WTC11 (cell line): ENCODE measurements around the gene ZNF684. TPM values are rescaled to one million over a fixed set of nuclear protein-coding genes. Genes with fewer than 3 reads are reported as not detected.

Experiments used
- CREB1 ChIP-seq: sonication (generic); formaldehyde crosslinking; IDR thresholded peaks from 2 replicates; pipeline ENCODE4 v1.8.0; 2023; ENCODE audit warnings: mild to moderate bottlenecking, missing genetic modification reagents
- EMX1 ChIP-seq: fragments of 250-450 bp; sonication (Bioruptor Pico); IDR thresholded peaks from 2 replicates; pipeline ENCODE4 v1.8.0; 2021; ENCODE audit warnings: mild to moderate bottlenecking
- FOXP1 ChIP-seq: sonication (generic); formaldehyde crosslinking; IDR thresholded peaks from 2 replicates; pipeline ENCODE4 v1.8.0; 2022; ENCODE audit warnings: missing genetic modification reagents, mild to moderate bottlenecking, moderate library complexity, borderline replicate concordance
- MXD4 ChIP-seq: fragments of 250-450 bp; sonication (Bioruptor Pico); IDR thresholded peaks from 2 replicates; pipeline ENCODE4 v1.8.0; 2021; ENCODE audit warnings: mild to moderate bottlenecking, moderate library complexity, borderline replicate concordance
- NR3C1 ChIP-seq: sonication (generic); formaldehyde crosslinking; conservative IDR thresholded peaks from 2 replicates; pipeline ENCODE4 v1.8.1; 2023; ENCODE audit warnings: low read depth, mild to moderate bottlenecking, missing genetic modification reagents
- OVOL2 ChIP-seq: fragments of 250-450 bp; sonication (Bioruptor Pico); IDR thresholded peaks from 2 replicates; pipeline ENCODE4 v1.9.0; 2021; ENCODE audit warnings: mild to moderate bottlenecking, borderline replicate concordance
- RORB ChIP-seq: fragments of 250-450 bp; sonication (Bioruptor Pico); IDR thresholded peaks from 2 replicates; pipeline ENCODE4 v1.9.0; 2021; ENCODE audit warnings: mild to moderate bottlenecking
- TP53 ChIP-seq: sonication (generic); formaldehyde crosslinking; IDR thresholded peaks from 2 replicates; pipeline ENCODE4 v1.8.1; 2023; ENCODE audit warnings: mild to moderate bottlenecking, missing genetic modification reagents
- ZNF121 ChIP-seq: sonication (generic); formaldehyde crosslinking; IDR thresholded peaks from 2 replicates; pipeline ENCODE4 v1.8.0; 2023; ENCODE audit warnings: missing genetic modification reagents
- ZNF263 ChIP-seq: sonication (generic); formaldehyde crosslinking; IDR thresholded peaks from 2 replicates; pipeline ENCODE4 v1.8.1; 2022; ENCODE audit warnings: low read depth, mild to moderate bottlenecking, moderate library complexity, missing genetic modification reagents
- ZNF317 ChIP-seq: sonication (generic); formaldehyde crosslinking; IDR thresholded peaks from 2 replicates; pipeline ENCODE4 v1.8.1; 2023; ENCODE audit warnings: low read depth, mild to moderate bottlenecking, moderate library complexity, missing genetic modification reagents, borderline replicate concordance
- total RNA-seq: library from RNA; stranded (reverse); gene quantifications from 3 replicates; pipeline ENCODE4 v1.2.3, GENCODE V29; 2021
- TF ChIP-seq, protein P1 (sequence below): sonication (generic); formaldehyde crosslinking; conservative IDR thresholded peaks from 2 replicates; pipeline ENCODE4 v1.8.1; 2023; ENCODE audit warnings: mild to moderate bottlenecking, low read depth, missing genetic modification reagents, moderate library complexity
- TF ChIP-seq, protein P2 (sequence below): sonication (generic); formaldehyde crosslinking; IDR thresholded peaks from 2 replicates; pipeline ENCODE4 v1.8.1; 2022; ENCODE audit warnings: mild to moderate bottlenecking, missing genetic modification reagents, moderate library complexity, borderline replicate concordance
- TF ChIP-seq, protein P3 (sequence below): fragments of 250-450 bp; sonication (Bioruptor Pico); IDR thresholded peaks from 2 replicates; pipeline ENCODE4 v1.9.0; 2021; ENCODE audit warnings: mild to moderate bottlenecking
- TF ChIP-seq, protein P4 (sequence below): sonication (generic); formaldehyde crosslinking; IDR thresholded peaks from 2 replicates; pipeline ENCODE4 v1.8.0; 2023; ENCODE audit warnings: missing genetic modification reagents, mild to moderate bottlenecking, borderline replicate concordance
- TF ChIP-seq, protein P5 (sequence below): sonication (generic); formaldehyde crosslinking; IDR thresholded peaks from 2 replicates; pipeline ENCODE4 v1.8.1; 2023; ENCODE audit warnings: mild to moderate bottlenecking, missing genetic modification reagents
- TF ChIP-seq, protein P6 (sequence below): sonication (generic); formaldehyde crosslinking; IDR thresholded peaks from 2 replicates; pipeline ENCODE4 v1.8.1; 2022; ENCODE audit warnings: low read depth, mild to moderate bottlenecking, moderate library complexity, missing genetic modification reagents, borderline replicate concordance
- TF ChIP-seq, protein P7 (sequence below): sonication (generic); formaldehyde crosslinking; IDR thresholded peaks from 2 replicates; pipeline ENCODE4 v1.8.1; 2023; ENCODE audit warnings: mild to moderate bottlenecking, missing genetic modification reagents
- TF ChIP-seq, protein P8 (sequence below): sonication (generic); formaldehyde crosslinking; IDR thresholded peaks from 2 replicates; pipeline ENCODE4 v1.8.1; 2023; ENCODE audit warnings: mild to moderate bottlenecking, missing genetic modification reagents, borderline replicate concordance

The ZNF684 gene
- total RNA-seq, 1 experiment from 2014 or later: 9.8 TPM

DNA sequence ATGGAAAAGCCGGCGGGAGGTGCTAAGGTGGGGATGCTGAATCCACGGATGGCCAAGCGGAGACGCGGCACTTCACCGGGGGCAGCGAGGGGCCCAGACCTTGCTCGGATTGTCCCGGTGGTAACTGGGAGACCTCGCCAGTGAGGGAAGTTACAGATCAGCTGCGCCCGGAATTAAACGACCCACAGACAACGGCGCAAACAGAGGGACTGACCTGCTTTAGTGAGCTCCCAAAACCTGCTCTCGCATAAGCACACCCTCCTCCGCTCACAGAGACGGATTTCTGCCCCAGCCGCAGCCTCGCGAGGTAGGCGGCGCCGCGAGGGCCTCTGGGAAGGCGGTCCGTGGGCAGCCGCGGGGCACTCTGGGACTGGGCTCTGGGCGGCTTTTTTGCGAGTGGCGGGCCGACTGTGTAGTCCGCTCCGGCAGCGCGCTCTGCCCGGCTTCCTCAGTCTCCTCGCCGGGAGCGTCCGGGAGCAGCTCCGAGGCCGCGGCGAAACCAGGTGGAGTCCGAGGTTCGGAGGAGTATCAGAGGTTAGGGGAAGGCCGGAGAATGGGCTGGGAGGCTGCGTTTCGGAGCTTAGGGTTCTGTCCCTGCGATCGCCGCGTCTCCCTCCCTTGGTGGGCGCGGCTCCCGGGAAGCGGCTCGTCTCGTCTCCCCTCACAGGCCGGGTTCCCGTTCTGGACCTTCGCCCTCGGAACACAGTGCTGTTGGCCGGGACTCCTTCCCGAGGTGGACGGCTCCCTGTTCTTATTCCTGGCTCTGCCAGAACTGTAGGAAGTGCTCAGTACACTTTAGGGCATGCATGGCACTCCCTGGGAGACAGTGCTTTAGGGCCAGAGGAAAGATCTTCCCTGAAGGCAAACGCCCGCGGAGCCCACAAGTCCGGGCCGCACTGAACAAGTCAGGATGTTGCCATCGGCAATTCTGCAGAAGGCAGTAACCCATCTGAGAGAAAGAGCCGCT is 22.8 kb upstream of the ZNF684 start, which contains the start of gene EXO5 (continued):
- TF ChIP-seq, protein P1, sequence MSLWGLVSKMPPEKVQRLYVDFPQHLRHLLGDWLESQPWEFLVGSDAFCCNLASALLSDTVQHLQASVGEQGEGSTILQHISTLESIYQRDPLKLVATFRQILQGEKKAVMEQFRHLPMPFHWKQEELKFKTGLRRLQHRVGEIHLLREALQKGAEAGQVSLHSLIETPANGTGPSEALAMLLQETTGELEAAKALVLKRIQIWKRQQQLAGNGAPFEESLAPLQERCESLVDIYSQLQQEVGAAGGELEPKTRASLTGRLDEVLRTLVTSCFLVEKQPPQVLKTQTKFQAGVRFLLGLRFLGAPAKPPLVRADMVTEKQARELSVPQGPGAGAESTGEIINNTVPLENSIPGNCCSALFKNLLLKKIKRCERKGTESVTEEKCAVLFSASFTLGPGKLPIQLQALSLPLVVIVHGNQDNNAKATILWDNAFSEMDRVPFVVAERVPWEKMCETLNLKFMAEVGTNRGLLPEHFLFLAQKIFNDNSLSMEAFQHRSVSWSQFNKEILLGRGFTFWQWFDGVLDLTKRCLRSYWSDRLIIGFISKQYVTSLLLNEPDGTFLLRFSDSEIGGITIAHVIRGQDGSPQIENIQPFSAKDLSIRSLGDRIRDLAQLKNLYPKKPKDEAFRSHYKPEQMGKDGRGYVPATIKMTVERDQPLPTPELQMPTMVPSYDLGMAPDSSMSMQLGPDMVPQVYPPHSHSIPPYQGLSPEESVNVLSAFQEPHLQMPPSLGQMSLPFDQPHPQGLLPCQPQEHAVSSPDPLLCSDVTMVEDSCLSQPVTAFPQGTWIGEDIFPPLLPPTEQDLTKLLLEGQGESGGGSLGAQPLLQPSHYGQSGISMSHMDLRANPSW (CRISPR knock-in tag): no peak
- TF ChIP-seq, protein P2, sequence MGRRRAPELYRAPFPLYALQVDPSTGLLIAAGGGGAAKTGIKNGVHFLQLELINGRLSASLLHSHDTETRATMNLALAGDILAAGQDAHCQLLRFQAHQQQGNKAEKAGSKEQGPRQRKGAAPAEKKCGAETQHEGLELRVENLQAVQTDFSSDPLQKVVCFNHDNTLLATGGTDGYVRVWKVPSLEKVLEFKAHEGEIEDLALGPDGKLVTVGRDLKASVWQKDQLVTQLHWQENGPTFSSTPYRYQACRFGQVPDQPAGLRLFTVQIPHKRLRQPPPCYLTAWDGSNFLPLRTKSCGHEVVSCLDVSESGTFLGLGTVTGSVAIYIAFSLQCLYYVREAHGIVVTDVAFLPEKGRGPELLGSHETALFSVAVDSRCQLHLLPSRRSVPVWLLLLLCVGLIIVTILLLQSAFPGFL: 0 out of 2 replicates have a peak, but pooled peaks have one; percentile 30
- TF ChIP-seq ZNF121 (CRISPR knock-in tag) (no peak), OVOL2 (CRISPR knock-in tag) (no peak), NR3C1 (no peak), EMX1 (CRISPR knock-in tag) (no peak), TP53 (peak; percentile 50; the same call in 1 of the 2 replicates), ZNF263 (no peak), RORB (CRISPR knock-in tag) (no peak), MXD4 (no peak), ZNF317 (CRISPR knock-in tag) (no peak), FOXP1 (CRISPR knock-in tag) (peak; percentile 83), CREB1 (CRISPR knock-in tag) (0 out of 2 replicates have a peak, but pooled peaks have one; percentile 53)
- TF ChIP-seq, protein P3, sequence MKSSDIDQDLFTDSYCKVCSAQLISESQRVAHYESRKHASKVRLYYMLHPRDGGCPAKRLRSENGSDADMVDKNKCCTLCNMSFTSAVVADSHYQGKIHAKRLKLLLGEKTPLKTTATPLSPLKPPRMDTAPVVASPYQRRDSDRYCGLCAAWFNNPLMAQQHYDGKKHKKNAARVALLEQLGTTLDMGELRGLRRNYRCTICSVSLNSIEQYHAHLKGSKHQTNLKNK (CRISPR knock-in tag): no peak
- TF ChIP-seq, protein P4, sequence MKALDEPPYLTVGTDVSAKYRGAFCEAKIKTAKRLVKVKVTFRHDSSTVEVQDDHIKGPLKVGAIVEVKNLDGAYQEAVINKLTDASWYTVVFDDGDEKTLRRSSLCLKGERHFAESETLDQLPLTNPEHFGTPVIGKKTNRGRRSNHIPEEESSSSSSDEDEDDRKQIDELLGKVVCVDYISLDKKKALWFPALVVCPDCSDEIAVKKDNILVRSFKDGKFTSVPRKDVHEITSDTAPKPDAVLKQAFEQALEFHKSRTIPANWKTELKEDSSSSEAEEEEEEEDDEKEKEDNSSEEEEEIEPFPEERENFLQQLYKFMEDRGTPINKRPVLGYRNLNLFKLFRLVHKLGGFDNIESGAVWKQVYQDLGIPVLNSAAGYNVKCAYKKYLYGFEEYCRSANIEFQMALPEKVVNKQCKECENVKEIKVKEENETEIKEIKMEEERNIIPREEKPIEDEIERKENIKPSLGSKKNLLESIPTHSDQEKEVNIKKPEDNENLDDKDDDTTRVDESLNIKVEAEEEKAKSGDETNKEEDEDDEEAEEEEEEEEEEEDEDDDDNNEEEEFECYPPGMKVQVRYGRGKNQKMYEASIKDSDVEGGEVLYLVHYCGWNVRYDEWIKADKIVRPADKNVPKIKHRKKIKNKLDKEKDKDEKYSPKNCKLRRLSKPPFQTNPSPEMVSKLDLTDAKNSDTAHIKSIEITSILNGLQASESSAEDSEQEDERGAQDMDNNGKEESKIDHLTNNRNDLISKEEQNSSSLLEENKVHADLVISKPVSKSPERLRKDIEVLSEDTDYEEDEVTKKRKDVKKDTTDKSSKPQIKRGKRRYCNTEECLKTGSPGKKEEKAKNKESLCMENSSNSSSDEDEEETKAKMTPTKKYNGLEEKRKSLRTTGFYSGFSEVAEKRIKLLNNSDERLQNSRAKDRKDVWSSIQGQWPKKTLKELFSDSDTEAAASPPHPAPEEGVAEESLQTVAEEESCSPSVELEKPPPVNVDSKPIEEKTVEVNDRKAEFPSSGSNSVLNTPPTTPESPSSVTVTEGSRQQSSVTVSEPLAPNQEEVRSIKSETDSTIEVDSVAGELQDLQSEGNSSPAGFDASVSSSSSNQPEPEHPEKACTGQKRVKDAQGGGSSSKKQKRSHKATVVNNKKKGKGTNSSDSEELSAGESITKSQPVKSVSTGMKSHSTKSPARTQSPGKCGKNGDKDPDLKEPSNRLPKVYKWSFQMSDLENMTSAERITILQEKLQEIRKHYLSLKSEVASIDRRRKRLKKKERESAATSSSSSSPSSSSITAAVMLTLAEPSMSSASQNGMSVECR (CRISPR knock-in tag): 0 out of 2 replicates have a peak, but pooled peaks have one; percentile 48
- TF ChIP-seq, protein P5, sequence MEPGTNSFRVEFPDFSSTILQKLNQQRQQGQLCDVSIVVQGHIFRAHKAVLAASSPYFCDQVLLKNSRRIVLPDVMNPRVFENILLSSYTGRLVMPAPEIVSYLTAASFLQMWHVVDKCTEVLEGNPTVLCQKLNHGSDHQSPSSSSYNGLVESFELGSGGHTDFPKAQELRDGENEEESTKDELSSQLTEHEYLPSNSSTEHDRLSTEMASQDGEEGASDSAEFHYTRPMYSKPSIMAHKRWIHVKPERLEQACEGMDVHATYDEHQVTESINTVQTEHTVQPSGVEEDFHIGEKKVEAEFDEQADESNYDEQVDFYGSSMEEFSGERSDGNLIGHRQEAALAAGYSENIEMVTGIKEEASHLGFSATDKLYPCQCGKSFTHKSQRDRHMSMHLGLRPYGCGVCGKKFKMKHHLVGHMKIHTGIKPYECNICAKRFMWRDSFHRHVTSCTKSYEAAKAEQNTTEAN (CRISPR knock-in tag): no peak; the same call in 1 of the 2 replicates
- TF ChIP-seq, protein P6, sequence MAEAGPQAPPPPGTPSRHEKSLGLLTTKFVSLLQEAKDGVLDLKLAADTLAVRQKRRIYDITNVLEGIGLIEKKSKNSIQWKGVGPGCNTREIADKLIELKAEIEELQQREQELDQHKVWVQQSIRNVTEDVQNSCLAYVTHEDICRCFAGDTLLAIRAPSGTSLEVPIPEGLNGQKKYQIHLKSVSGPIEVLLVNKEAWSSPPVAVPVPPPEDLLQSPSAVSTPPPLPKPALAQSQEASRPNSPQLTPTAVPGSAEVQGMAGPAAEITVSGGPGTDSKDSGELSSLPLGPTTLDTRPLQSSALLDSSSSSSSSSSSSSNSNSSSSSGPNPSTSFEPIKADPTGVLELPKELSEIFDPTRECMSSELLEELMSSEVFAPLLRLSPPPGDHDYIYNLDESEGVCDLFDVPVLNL (CRISPR knock-in tag): no peak
- TF ChIP-seq, protein P7, sequence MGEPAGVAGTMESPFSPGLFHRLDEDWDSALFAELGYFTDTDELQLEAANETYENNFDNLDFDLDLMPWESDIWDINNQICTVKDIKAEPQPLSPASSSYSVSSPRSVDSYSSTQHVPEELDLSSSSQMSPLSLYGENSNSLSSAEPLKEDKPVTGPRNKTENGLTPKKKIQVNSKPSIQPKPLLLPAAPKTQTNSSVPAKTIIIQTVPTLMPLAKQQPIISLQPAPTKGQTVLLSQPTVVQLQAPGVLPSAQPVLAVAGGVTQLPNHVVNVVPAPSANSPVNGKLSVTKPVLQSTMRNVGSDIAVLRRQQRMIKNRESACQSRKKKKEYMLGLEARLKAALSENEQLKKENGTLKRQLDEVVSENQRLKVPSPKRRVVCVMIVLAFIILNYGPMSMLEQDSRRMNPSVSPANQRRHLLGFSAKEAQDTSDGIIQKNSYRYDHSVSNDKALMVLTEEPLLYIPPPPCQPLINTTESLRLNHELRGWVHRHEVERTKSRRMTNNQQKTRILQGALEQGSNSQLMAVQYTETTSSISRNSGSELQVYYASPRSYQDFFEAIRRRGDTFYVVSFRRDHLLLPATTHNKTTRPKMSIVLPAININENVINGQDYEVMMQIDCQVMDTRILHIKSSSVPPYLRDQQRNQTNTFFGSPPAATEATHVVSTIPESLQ (CRISPR knock-in tag): no peak
- TF ChIP-seq, protein P8, sequence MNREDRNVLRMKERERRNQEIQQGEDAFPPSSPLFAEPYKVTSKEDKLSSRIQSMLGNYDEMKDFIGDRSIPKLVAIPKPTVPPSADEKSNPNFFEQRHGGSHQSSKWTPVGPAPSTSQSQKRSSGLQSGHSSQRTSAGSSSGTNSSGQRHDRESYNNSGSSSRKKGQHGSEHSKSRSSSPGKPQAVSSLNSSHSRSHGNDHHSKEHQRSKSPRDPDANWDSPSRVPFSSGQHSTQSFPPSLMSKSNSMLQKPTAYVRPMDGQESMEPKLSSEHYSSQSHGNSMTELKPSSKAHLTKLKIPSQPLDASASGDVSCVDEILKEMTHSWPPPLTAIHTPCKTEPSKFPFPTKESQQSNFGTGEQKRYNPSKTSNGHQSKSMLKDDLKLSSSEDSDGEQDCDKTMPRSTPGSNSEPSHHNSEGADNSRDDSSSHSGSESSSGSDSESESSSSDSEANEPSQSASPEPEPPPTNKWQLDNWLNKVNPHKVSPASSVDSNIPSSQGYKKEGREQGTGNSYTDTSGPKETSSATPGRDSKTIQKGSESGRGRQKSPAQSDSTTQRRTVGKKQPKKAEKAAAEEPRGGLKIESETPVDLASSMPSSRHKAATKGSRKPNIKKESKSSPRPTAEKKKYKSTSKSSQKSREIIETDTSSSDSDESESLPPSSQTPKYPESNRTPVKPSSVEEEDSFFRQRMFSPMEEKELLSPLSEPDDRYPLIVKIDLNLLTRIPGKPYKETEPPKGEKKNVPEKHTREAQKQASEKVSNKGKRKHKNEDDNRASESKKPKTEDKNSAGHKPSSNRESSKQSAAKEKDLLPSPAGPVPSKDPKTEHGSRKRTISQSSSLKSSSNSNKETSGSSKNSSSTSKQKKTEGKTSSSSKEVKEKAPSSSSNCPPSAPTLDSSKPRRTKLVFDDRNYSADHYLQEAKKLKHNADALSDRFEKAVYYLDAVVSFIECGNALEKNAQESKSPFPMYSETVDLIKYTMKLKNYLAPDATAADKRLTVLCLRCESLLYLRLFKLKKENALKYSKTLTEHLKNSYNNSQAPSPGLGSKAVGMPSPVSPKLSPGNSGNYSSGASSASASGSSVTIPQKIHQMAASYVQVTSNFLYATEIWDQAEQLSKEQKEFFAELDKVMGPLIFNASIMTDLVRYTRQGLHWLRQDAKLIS (CRISPR knock-in tag): no peak
